Mesothelial cell of epicardium (in vitro differentiated cells): Measurements from ENCODE around the gene LORICRIN. TPM values are rescaled to one million over a fixed set of nuclear protein-coding genes. Genes with fewer than 3 reads are reported as not detected.

ENCODE experiments used
- DNase-seq, 2 experiments: peaks; one replicate each; pipeline ENCODE4 v3.0.0; 2021; ENCODE audit warnings: low spot score in 2 of 2; ENCODE audit not compliant: unreplicated experiment in 2 of 2
- H3K27ac Mint-ChIP-seq: 2 replicates; pipeline ENCODE4 v1.8.0; 2021; ENCODE audit warnings: mixed read lengths
- H3K27me3 Mint-ChIP-seq: 2 replicates; pipeline ENCODE4 v1.8.0; 2021; ENCODE audit warnings: low read depth, mixed read lengths
- H3K36me3 Mint-ChIP-seq: 2 replicates; pipeline ENCODE4 v1.8.0; 2021; ENCODE audit warnings: mixed read lengths
- H3K4me1 Mint-ChIP-seq: 2 replicates; pipeline ENCODE4 v1.8.0; 2021; ENCODE audit warnings: mixed read lengths
- H3K4me3 Mint-ChIP-seq: 2 replicates; pipeline ENCODE4 v1.8.0; 2021; ENCODE audit warnings: mild to moderate bottlenecking, moderate library complexity, mixed read lengths
- H3K9me3 Mint-ChIP-seq: 2 replicates; pipeline ENCODE4 v1.8.0; 2021; ENCODE audit warnings: mixed read lengths
- total RNA-seq: library from RNA; stranded (reverse); gene quantifications from 3 replicates; pipeline ENCODE4 v1.2.1, GENCODE V29; 2021
- TF ChIP-seq, protein P1 (sequence below): fragments of 200-600 bp; sonication (generic); IDR thresholded peaks from one replicate; pipeline ENCODE4 v1.5.0; 2021; ENCODE audit warnings: antibody characterized with exemption; ENCODE audit not compliant: unreplicated experiment

The LORICRIN gene
- total RNA-seq, 1 donor from 2014 or later, result not detected

DNA sequence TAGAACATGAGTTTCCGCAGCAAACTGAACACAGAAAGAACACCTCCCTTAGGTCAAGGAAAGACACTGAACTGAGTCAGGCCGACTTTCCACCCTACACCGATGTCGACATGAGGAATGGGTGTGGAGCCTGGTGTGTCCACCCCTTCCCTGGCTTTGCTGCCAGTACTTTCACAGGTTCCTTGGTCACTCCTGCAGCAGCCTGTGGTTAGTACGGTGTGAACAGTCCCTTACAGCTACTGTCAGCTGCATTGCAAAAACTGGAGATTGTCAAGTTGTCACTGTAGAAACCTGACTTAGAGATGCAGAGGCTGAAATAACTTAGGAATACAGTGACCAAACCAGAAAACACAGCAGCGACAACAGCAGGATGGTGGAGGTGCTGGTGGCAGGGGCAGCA, 46.2 kb downstream of the LORICRIN start:
- TF ChIP-seq, protein P1, sequence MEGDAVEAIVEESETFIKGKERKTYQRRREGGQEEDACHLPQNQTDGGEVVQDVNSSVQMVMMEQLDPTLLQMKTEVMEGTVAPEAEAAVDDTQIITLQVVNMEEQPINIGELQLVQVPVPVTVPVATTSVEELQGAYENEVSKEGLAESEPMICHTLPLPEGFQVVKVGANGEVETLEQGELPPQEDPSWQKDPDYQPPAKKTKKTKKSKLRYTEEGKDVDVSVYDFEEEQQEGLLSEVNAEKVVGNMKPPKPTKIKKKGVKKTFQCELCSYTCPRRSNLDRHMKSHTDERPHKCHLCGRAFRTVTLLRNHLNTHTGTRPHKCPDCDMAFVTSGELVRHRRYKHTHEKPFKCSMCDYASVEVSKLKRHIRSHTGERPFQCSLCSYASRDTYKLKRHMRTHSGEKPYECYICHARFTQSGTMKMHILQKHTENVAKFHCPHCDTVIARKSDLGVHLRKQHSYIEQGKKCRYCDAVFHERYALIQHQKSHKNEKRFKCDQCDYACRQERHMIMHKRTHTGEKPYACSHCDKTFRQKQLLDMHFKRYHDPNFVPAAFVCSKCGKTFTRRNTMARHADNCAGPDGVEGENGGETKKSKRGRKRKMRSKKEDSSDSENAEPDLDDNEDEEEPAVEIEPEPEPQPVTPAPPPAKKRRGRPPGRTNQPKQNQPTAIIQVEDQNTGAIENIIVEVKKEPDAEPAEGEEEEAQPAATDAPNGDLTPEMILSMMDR, result no peak
- Mint-ChIP-seq H3K36me3 (no peaks in the 10 kb centered on the region), H3K27me3 (peaks cover 49% of the 10 kb centered on the region), H3K9me3 (no peaks in the 10 kb centered on the region), H3K27ac (no peak overlapping the region), H3K4me3 (no peak overlapping the region), H3K4me1 (no peaks in the 10 kb centered on the region)
- no peak for DNase-seq

DNA sequence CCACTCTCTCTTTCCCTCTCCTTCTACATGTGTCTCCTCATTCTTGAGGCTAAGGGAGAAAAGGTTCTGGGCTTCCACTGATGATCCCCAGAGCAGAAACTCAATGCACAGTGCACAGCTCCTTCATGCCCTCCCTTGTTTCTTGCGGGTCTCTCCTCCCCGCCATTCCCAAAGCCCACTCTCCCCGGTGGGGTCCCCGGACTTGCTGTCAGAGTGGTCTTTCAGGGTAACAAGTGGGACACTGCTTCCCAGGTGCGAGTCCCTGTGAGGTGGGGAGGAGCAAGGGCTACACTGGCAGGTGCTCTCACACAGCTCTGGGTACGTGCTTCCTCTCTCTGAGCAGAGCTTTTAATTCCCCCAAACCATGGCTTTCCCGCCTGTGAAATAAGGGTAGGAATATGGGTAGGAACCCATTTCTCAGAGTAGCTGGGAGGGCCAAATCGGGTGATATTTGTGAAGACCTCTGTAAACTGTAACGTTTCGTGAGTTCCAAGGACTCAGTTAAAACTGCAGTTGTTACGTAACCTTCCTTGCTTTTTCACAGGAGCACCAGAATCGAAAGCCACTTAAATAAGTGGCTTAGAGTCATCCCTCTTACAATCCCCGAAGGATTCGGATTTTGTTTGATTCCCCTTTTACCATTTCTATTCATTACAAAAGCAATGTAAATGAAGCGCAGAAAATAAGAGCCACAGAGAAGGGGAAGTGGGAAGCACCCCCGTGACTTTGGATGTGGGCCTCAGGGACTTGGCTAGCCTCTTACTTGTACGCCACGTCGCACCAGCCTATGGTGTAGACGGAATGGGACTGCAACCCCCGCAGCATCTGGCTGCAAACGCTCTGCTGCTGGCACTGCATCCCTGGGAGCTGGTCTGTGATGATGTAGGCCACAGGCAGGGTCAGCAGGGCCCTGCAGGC, 47.1 kb downstream of the LORICRIN start:
- Mint-ChIP-seq H3K36me3 (no peaks in the 10 kb centered on the region), H3K27me3 (peaks cover 49% of the 10 kb centered on the region)

DNA sequence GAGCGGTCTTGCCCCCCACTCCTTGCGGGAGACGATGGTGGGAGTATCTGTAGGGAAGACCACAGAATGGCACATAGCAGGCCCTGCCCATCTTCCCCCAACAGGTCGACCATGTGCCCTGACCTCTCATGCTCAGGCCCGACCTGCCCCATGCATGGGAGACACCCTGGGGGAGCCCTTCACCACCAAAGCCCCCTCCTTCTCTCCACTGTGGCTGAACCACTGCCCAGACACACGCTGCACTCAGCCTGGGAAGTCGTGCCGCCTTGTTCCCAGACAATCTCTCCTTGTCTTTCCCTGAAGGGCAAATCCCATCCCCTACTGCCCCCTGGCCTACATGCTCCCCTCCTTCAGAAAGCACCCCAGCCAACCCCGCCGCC, 47.7 kb downstream of the LORICRIN start:
- Mint-ChIP-seq H3K9me3 (no peaks in the 10 kb centered on the region), H3K4me3 (no peak overlapping the region), H3K27ac (no peak overlapping the region), H3K36me3 (no peaks in the 10 kb centered on the region), H3K4me1 (no peaks in the 10 kb centered on the region), H3K27me3 (peaks cover 46% of the 10 kb centered on the region)
- DNase-seq, result no peak
- TF ChIP-seq, protein P1, result no peak

More for the DNA sequence above, 47.1 kb downstream of the LORICRIN start:
- H3K4me3 Mint-ChIP-seq, result no peak overlapping the region
- no peak for DNase-seq
- H3K4me1 Mint-ChIP-seq, result no peaks in the 10 kb centered on the region
- no peaks in the 10 kb centered on the region for H3K9me3 Mint-ChIP-seq
- no peak overlapping the region for H3K27ac Mint-ChIP-seq
- TF ChIP-seq, protein P1, result no peak

DNA sequence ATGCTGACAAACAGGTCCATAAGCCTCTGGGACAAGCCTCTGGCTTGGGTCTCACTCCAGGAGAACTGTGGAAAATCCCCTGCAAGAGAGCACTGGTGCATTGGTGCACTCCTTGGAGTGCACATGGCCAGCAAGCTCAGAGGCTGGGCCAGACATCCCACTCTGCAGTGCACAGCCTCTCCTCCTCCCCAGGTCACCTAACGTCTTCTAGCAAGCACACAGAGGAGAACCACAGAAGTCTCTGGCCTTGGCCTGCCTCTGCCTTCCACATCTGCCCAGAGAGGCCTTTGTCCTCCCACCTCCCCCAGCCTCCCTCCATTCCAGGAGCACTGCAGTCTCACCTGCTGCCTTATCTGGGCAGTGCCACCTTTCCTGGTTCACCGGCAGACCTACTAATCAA, 49.1 kb downstream of the LORICRIN start:
- Mint-ChIP-seq H3K27ac (no peak overlapping the region), H3K4me1 (no peaks in the 10 kb centered on the region), H3K36me3 (no peaks in the 10 kb centered on the region), H3K9me3 (no peaks in the 10 kb centered on the region), H3K4me3 (no peak overlapping the region), H3K27me3 (peaks cover 47% of the 10 kb centered on the region)
- no peak for DNase-seq
- TF ChIP-seq, protein P1, result no peak

DNA sequence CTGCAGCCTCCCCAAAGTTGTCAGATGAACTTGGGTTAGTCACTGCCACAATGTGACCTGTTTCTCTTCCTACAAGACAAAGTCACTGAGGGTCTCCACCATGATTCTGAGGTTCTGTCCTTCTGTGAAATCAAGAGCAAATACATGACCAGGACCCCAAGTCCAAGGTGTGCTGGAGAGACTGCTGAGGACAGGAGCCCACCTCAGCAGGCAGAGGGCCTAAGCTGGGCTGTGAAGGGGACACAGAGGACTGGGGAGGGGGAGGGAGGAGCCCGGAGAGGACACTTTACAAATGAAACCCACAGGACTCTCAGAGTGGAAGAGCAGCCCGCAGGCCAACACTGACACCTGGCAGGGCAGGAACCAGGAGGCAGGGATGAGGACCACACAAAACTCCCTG, 50.0 kb downstream of the LORICRIN start:
- H3K4me1 Mint-ChIP-seq, result no peaks in the 10 kb centered on the region
- TF ChIP-seq, protein P1, result no peak
- H3K27ac Mint-ChIP-seq, result no peak overlapping the region
- H3K27me3 Mint-ChIP-seq, result peaks cover 42% of the 10 kb centered on the region
- no peak overlapping the region for H3K4me3 Mint-ChIP-seq
- no peak for DNase-seq
- H3K9me3 Mint-ChIP-seq, result no peaks in the 10 kb centered on the region
- no peaks in the 10 kb centered on the region for H3K36me3 Mint-ChIP-seq
